HG03432 (cell line): Measurements from ENCODE around the gene PP2D1.
A peak's percentile ranks its signal among the peaks of the same experiment; 100 is the strongest.
"Not testable (repeated sequence)": the region's sequence is repeated elsewhere in the genome, so short reads cannot be mapped to it uniquely, and the experiment has no call there.

Experiments
- ATAC-seq: cut with Tn5 transposase; IDR thresholded peaks from one replicate; pipeline ENCODE4 v1.9.1; 2021; ENCODE audit warnings: mild to moderate bottlenecking, moderate library complexity; ENCODE audit not compliant: unreplicated experiment

Gene PP2D1

GRCh38 chr3:20012164-20012563, at the start of gene PP2D1:
Gene PP2D1, minus strand, starts transcription at chr3:20012264. Its CDS starts 192 bp downstream, at chr3:20012072.
- ATAC-seq: no peak

DNA sequence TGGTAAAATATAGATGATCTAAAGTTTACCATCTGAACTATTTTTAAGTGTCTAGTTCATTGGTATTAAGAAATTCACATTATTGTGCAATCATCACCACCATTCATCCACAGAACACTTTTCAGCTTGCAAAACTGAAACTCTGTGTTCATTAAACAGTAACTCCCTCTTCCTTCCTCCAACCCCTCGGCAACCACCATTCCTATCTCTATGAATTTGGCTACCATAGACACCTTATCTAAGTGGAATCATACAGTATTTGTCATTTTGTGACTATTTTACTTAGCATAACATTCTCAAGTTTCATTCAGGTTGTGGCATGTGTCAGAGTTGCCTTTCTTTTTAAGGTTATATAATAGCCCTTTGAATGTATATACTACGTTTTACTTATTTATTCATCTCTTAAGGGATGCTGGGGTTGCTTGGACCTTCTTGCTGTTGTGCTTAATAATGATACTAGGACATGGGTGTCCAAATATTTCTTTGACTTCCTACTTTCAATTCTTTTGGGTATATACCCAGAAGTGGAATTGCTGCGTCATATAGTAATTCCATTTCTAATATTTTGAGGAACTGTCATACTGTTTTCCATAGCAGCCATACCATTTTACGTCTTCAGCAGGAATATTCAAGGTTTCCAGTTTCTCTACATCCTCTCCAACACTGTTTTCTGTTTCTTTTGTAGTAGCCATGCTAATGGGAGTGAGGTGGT, 49.1 kb upstream of the PP2D1 start:
- peak; percentile 84 for ATAC-seq

DNA sequence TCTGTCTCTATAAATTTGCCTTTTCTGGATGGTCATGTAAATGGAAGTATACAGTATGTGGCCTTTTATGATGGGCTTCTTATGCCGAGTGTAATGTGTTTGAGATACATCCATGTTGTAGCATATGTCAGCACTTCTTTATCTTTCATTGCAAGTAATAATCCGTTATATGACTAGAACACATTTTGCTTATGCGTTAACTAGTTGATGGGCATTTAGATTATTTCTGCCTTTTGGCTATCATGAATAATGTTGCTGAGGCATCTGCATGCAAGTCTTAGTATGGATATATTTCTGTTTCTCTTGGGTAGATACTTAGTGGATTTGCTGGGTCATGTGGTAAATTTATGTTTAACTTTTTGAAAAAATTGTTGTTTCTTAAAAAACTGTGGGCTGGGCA, 47.9 kb upstream of the PP2D1 start:
- no peak for ATAC-seq

GRCh38 chr3:20057612-20058180, 45.6 kb upstream of the PP2D1 start:
- no peak for ATAC-seq

DNA sequence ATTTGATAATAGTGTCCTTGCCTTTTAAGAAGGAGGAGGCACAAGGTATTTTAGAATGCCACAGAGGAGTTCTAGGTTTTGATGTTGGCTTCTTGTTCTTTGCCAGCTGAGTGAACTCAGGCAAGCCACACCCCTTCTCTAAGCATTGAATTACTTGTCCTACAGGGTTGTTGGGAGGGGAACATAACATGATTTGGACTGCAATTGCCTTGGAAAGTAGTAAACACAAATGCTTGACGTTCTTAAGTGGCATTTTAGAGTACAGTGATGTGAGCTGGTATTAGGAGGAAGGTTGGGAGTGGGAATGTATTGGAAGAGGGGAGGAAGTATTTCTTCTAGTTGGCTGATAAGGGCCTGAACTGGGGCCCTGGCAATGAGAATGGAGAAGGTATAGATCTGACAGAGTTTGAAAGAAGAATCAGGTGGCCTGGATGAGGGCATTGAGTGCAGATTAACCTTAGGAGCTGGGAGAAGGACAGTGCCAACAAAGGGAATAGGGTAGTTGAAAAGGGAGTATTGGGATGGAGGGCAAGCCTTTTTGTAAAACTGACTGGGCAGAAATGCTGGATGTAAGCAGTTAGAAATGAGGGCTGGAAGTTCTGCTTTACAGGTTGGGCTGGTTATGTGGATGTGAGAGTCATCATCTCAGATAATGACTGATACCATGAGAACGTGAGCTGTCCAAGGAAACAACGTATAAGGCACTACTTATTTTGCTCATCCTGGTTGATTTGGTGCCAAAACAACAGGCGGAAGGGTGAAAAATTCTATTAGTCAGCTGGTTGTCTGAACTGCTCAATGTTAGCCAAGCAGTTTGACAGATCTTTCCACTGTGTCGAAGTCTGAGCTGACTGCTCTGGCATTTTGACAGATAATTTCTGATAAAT, 44.9 kb upstream of the PP2D1 start:
- ATAC-seq: peak; percentile 31

DNA sequence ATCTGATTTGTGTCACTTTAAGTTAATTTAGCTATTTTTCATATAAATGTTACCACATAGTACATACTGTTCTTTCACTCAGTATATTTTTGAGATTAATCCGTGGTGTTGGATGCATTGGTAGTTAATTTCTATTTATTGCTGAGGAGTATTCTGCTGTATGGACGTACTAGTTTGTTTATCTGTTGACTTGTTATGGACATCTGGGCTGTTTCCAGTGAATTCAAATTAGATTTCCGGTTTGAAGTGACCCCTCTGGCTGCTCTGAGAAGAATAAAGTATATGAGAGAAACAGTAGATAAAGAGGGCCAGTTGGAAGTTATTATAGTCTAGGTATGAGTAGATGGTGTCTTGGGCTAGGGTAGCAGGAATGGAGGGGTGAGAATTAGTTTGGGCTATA, 43.8 kb upstream of the PP2D1 start:
- no peak for ATAC-seq

GRCh38 chr3:20055020-20055775, 43.1 kb upstream of the PP2D1 start:
- peak; percentile 13 for ATAC-seq

DNA sequence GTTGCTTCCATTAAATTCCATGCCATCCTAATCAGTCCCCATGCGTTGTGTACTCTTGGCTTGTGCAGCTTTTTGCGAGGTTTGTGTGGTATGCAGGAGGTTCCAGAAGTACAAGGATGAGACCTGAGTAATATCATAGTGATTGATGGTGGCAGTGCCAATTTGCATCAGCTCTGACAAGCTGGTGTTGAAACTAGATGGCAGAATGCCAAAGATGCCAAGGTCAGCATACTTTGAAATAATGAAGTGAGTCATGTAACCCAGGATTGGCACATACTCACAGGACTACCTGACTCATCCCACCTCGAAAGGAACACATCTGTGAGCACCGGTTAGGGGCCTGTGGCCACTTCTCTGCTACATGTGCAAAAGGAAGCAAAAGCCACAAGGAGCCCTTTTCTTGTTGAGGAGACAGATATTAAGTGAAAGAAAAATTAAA, 42.5 kb upstream of the PP2D1 start:
- peak; percentile 89 for ATAC-seq

GRCh38 chr3:20052851-20053250, 40.8 kb upstream of the PP2D1 start:
- no peak for ATAC-seq

GRCh38 chr3:20051123-20051806, 39.2 kb upstream of the PP2D1 start:
- ATAC-seq: no peak

DNA sequence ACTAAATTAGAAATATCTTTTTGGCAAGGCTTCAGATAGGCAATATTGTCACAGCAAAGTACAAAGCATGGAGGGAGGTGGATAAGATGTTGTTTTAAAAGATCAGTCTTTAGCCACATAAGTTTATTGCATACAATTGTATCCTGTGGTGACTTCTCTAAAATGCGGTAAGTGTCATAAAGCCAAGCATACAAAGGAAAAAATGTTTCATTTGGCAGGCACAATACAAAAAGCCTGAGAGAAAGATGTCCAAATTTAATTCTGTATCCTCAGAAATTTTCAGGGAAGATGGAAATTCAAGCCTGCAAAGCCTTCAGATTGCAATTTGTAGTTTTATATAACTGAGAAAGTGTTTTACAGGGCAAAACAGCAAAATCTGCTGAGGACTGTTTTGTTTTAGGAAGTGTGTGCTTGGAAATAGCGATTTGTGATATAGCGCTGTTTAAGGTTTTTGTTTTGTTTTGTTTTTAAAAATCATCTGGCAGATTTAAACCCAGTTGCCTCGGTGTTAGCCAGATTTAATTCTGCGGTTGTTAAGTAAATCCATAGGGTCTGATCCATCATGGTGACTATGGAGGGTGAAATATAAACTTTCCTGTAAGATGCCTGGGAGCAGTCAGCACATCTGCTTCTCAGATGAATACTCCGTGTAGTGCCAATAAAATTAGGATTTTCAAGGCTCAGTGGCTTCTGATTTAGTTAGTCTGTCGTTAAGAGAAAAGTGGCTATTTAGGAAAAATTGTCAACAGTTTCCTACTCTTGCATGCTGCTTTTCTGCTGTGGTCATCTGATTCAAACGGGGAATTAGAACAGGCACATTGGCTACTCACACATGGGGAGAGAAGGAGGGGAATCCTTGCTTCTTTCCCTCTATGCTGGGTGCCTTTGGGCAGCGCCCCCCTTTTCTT, 36.2 kb upstream of the PP2D1 start:
- ATAC-seq: no peak

DNA sequence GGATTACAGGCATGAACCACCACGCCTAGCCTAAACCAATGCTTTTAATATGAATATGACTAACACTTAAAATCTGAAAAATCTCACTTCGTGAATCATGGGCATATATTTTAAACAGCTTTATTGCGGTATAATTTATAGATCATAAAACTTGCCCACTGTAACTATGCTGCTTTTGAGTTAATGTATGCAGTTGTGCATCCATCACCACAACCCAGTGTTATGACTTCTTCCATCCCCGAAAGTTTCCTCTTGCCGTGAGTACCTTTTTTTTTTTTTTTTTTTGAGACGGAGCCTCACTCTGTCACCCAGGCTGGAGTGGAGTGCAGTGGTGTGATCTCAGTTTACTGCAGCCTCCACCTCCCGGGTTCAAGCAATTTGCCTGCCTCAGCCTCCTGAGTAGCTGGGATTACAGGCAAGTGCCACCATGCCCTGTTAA, 35.3 kb upstream of the PP2D1 start:
- no peak for ATAC-seq

- no peak for ATAC-seq
Observed at GRCh38 chr3:20046556-20046955, 34.5 kb upstream of the PP2D1 start.

DNA sequence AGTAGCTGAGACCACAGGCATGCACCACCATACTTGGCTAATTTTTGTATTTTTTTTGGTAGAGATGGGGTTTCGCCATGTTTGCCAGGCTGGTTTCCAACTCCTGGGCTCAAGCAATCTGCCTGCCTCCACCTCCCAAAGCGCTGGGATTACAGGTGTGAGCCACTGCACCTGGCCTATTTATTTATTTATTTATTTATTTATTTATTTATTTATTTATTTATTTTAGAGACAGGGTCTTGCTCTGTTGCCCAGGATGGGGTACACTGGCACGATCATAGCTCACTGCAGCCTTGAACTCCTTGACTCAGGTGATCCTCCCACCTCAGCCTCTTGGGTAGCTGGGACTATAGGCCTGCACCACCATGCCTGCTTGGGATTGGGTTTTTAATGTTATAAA, 33.1 kb upstream of the PP2D1 start:
- not testable (repeated sequence) for ATAC-seq

DNA sequence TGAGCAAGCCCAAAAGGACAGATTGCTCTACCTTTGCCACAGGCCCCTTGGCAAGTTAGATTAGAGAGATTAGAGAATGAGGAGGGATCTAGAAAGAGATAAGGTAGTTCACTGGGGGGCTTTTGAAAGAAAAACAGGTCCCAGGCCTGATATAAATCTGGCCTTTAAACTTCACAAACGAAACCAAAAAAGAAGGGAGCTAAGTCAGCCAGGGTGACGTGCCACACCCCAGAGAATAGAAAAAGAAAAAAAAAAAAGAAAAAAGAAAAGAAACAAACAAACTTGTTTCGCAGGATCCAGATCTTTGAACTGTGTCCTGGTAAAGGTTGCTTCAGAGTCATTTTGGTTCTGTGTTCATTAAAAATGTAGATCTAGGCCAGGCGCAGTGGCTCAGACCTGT, 31.8 kb upstream of the PP2D1 start:
- ATAC-seq: no peak

DNA sequence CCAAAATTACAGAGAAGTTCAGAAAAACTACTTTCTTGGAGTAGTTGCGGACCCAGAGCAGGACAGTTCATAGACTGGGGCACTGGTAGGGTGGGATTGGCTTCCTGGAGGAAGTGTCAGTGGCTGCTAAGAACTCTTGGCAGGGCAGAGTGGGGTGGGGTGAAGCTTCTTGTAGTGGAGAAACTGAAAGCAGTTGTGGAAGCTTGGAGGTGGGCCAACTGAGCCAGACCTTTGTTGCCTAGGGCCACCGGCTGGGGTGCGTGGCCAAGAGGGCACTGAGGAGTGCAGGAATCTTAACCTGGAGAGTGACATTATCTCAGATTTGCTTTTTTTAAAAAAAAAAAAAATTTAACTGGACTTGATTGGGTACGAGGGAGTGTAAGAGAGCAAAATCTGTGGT, 31.3 kb upstream of the PP2D1 start:
- ATAC-seq: peak; percentile 30

DNA sequence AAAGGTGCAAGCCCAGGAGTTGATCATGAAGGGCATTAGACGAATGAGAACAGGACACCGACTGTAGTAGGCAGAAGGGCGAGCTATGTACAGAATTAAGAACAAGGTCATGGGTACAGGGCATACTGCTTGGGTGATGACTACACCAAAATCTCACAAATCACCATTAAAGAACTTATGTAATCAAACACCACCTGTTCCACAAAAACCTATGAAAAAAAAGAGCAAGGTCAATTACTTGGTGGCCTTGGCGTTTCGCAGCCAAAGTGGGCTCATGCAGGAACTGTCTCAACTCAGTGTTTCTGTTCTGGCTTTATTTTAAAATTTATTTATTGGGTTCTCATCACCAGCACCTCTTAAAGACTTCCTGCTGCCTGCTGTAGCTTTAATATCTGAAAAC, 30.3 kb upstream of the PP2D1 start:
- ATAC-seq: no peak

GRCh38 chr3:20041197-20041780, 29.2 kb upstream of the PP2D1 start:
- peak; percentile 50 for ATAC-seq
